ENCODE measurements around the gene CDH4. TPM values are rescaled to one million over a fixed set of nuclear protein-coding genes. Genes with fewer than 3 reads are reported as not detected.

CDH4 gene
- total RNA-seq, 1 donor: 0.18 TPM

- TF ChIP-seq, protein P1, sequence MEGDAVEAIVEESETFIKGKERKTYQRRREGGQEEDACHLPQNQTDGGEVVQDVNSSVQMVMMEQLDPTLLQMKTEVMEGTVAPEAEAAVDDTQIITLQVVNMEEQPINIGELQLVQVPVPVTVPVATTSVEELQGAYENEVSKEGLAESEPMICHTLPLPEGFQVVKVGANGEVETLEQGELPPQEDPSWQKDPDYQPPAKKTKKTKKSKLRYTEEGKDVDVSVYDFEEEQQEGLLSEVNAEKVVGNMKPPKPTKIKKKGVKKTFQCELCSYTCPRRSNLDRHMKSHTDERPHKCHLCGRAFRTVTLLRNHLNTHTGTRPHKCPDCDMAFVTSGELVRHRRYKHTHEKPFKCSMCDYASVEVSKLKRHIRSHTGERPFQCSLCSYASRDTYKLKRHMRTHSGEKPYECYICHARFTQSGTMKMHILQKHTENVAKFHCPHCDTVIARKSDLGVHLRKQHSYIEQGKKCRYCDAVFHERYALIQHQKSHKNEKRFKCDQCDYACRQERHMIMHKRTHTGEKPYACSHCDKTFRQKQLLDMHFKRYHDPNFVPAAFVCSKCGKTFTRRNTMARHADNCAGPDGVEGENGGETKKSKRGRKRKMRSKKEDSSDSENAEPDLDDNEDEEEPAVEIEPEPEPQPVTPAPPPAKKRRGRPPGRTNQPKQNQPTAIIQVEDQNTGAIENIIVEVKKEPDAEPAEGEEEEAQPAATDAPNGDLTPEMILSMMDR (IDR thresholded peaks at IDR 0.05; ENCODE audit: insufficient read depth, low read length): no peak
- H3K4me3 ChIP-seq (ENCODE audit: low read depth, low read length): no peak overlapping the region
- DNase-seq (ENCODE audit: low read depth): no peak
These were observed 508.3 kb downstream of the CDH4 start for GRCh38 chr20:61760321-61760720.

- no peak overlapping the region for H3K4me3 ChIP-seq (ENCODE audit: low read depth, low read length)
- no peak for DNase-seq (ENCODE audit: low read depth)
- TF ChIP-seq, protein P1 (IDR thresholded peaks at IDR 0.05; ENCODE audit: insufficient read depth, low read length): no peak
These were observed 508.7 kb downstream of the CDH4 start for GRCh38 chr20:61760731-61761130.

GRCh38 chr20:61761453-61762166 is 509.5 kb downstream of the CDH4 start:
- no peak for DNase-seq (ENCODE audit: low read depth)
- TF ChIP-seq, protein P1 (IDR thresholded peaks at IDR 0.05; ENCODE audit: insufficient read depth, low read length): no peak
- H3K4me3 ChIP-seq (ENCODE audit: low read depth, low read length): no peak overlapping the region

DNA sequence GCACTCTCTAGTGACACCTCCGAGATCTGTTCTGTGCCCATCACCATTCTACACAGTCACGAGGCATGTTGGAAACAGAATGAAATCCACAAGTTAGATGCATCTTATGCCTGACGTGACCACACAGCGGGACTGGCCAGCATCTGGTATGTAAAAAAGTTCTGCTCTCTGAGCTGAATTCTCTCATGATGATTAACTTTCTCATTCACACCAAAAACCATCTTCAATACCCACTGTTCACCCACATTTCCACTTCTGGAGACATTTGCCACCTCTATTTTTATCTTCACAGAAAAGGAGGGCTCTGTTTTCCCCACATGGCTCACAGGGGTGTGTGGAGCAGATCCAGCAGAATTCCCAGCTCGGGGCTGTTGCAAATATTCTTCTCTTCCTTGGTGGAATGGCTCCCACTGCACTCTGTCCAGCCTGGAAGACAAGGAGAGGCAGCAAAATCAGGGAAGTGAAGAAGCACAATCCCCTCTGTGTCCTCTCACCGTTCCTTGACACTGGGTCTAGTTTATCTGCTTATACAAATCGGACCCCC is 510.2 kb downstream of the CDH4 start:
- TF ChIP-seq, protein P1 (IDR thresholded peaks at IDR 0.05; ENCODE audit: insufficient read depth, low read length): no peak
- no peak overlapping the region for H3K4me3 ChIP-seq (ENCODE audit: low read depth, low read length)
- DNase-seq (ENCODE audit: low read depth): no peak

DNA sequence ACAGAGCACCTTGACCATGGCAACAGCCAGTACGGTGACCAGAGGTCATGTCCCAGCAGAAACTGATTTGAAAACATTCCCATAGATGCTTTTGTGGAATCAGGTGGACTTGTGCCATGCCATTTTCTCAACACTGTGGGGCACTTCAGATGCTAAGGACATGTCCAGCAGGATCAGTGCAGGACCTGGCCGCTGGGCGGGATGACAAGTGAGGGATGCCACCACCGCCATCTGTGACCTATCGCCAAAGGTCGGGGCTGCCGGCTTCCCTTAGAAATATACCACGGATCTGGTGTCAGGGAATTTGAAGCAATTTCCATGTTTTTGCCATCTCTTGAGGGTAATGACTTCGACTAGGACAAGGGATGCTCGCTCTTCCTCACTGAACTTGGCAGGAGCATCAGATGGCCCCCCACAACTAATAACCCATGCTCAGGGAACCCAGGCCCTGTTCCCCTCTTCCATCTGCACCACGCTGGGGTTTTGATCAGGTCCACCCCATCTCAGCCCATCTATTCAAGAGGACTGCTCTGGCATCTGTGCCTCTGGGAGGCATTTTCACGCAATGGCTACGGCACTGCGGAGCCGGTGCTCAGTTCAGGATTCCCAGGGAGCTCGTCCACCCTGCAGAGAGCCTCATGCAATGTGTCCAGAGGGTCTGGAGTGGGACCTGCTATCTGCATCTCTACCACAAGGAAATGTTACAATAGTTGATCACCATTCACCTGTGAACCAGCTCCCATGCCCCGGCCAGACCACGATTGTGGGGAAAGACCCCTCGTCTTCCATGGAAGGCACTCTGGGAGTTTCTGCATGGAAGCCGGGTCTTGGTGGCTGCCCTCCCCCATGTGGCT is 511.1 kb downstream of the CDH4 start:
- no peak overlapping the region for H3K4me3 ChIP-seq (ENCODE audit: low read depth, low read length)
- DNase-seq (ENCODE audit: low read depth): no peak
- TF ChIP-seq, protein P1 (IDR thresholded peaks at IDR 0.05; ENCODE audit: insufficient read depth, low read length): no peak

DNA sequence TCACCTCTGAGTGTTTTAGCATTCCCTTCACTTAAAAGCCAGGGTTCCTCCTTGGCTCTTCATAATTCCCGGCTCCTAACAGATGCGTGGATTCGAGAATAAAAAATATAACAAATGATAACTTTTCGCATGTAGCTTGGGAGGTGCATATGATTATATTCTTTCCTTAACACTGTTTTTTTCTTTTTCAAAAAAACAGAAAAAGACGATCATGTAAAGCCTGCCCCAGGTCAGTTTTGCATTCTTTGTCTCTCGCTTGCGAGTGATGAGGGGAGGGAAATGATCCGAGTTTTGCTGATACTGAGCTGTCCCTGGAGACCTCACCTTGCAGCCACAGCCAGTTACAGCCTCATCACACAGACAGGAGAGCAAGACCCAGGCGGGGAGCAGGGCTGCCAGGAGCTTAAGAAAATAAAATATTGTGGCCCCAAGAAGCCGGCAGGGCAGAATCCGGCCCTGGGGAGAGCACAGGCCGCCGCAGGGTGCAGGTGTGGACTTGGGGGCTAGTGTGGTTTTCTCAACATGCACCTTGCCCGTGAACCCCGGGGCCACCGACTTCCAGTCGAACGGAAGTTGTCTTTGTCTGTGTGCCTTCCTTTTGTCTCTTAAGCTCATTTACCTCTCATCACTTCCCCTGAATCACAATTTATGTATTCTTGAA is 511.8 kb downstream of the CDH4 start:
- no peak for DNase-seq (ENCODE audit: low read depth)
- TF ChIP-seq, protein P1 (IDR thresholded peaks at IDR 0.05; ENCODE audit: insufficient read depth, low read length): no peak

More for the DNA sequence above, 511.8 kb downstream of the CDH4 start:
- H3K4me3 ChIP-seq (ENCODE audit: low read depth, low read length): no peak overlapping the region
